ENCODE results near the gene FARSB. TPM values are rescaled to one million over a fixed set of nuclear protein-coding genes. Genes with fewer than 3 reads are reported as not detected.

The FARSB gene
- total and polyA plus RNA-seq, 2 donors (not counting 3 experiments of a cell fraction or from before 2014, with no cell fraction given) = 12.7 to 29.4 TPM

GRCh38 chr2:222653280-222653679, 2.6 kb downstream of the FARSB start:
- FAIRE-seq (no peak), DNase-seq (ENCODE audit: low read depth, low spot score) (no peak)
- Histone ChIP-seq H3K9me3 (replicated peaks; ENCODE audit: control insufficient read depth, insufficient read depth, low read length) (no peaks in the 10 kb centered on the region), H2AFZ (ENCODE audit: low read depth, low read length) (peak overlapping the region; percentile 40), H3K9me1 (replicated peaks; ENCODE audit: control insufficient read depth, extremely low read depth, insufficient read depth, low read length) (no peaks in the 10 kb centered on the region), H3K79me2 (ENCODE audit: control insufficient read depth, insufficient read depth, low read length) (peaks cover 72% of the 10 kb centered on the region), H3K4me2 (ENCODE audit: insufficient read depth, low read length) (peak overlapping the region; percentile 81), H3K4me3 (replicated peaks in 1 of 3; ENCODE audit: insufficient read depth in 1 of 3, low read depth in 1 of 3, low read length in 3 of 3) (peak overlapping the region in 1 of 3 experiments; percentile 20), H3K27ac (ENCODE audit: insufficient read depth, low read depth, low read length) (peak overlapping the region; percentile 29), H3K9ac (replicated peaks; ENCODE audit: extremely low read depth, insufficient read depth, low read length) (peak overlapping the region; percentile 1), H3K27me3 (ENCODE audit: control insufficient read depth in 2 of 2, insufficient read depth in 2 of 2, low read length in 2 of 2) (no peaks in the 10 kb centered on the region), H4K20me1 (replicated peaks; ENCODE audit: control insufficient read depth, extremely low read depth, insufficient read depth, low read length) (no peaks in the 10 kb centered on the region), H3K36me3 (ENCODE audit: control insufficient read depth in 2 of 2, extremely low read depth in 1 of 2, insufficient read depth in 2 of 2, low read length in 2 of 2) (peaks cover 0 to under 1% of the 10 kb centered on the region in 2 experiments), H3K4me1 (ENCODE audit: control insufficient read depth, extremely low read depth, insufficient read depth, low read length) (peaks cover 34% of the 10 kb centered on the region)
- ChIA-PET POLR2A (no interaction called here), CTCF (interaction anchor here (0.9 to 4.0 kb wide), 5 partner anchors 11 to 286 kb away, joined by 3 to 11 read pairs (median 6); no protein-coding TSS in a partner anchor)
- intact Hi-C loops (cut with micrococcal nuclease) (loop anchor here (10.0 kb wide), 1 partner anchor 1752 kb away; the partner anchor contains the start of gene FAM124B), dilution Hi-C loops (cut with MboI; ENCODE audit: extremely low pct_ligation_motif_present, low sequenced_read_pairs) (no loop called here)
- TF ChIP-seq, protein P1, sequence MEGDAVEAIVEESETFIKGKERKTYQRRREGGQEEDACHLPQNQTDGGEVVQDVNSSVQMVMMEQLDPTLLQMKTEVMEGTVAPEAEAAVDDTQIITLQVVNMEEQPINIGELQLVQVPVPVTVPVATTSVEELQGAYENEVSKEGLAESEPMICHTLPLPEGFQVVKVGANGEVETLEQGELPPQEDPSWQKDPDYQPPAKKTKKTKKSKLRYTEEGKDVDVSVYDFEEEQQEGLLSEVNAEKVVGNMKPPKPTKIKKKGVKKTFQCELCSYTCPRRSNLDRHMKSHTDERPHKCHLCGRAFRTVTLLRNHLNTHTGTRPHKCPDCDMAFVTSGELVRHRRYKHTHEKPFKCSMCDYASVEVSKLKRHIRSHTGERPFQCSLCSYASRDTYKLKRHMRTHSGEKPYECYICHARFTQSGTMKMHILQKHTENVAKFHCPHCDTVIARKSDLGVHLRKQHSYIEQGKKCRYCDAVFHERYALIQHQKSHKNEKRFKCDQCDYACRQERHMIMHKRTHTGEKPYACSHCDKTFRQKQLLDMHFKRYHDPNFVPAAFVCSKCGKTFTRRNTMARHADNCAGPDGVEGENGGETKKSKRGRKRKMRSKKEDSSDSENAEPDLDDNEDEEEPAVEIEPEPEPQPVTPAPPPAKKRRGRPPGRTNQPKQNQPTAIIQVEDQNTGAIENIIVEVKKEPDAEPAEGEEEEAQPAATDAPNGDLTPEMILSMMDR (IDR thresholded peaks at IDR 0.05; ENCODE audit: extremely low read depth in 1 of 2, insufficient read depth in 1 of 2, low read depth in 1 of 2, low read length in 2 of 2) = no peak
- TF ChIP-seq JUN (IDR thresholded peaks at IDR 0.05; ENCODE audit: borderline replicate concordance, insufficient read depth, insufficient read length, low read depth) (no peak), POLR2A (IDR thresholded peaks at IDR 0.05; ENCODE audit: low read depth, low read length) (no peak), FOS (IDR thresholded peaks at IDR 0.05; ENCODE audit: borderline replicate concordance, insufficient read depth, low read length) (no peak), POLR2AphosphoS5 (IDR thresholded peaks at IDR 0.05; ENCODE audit: insufficient read depth, low read depth, low read length) (no peak), MYC (IDR thresholded peaks at IDR 0.05; ENCODE audit: low read depth, low read length) (no peak), MAX (IDR thresholded peaks at IDR 0.05; ENCODE audit: insufficient read depth, insufficient read length) (no peak)
- TSS peak; percentile 18 for BruUV-seq (replicated peaks)

Data from endothelial cell of umbilical vein (primary cell).